ENCODE data around the gene TRANK1. TPM values are rescaled to one million over a fixed set of nuclear protein-coding genes. Genes with fewer than 3 reads are reported as not detected.

Gene TRANK1
- total and polyA plus RNA-seq, 2 donors: 12.5 to 40.1 TPM

- H3K36me3 ChIP-seq (ENCODE audit: insufficient read depth): peaks cover 2% of the 10 kb centered on the region
- no peak overlapping the region for H3K27ac ChIP-seq (ENCODE audit: low read depth)
- WGBS: 83% methylated on average over 1 of the region's 1 CpG
Observed at GRCh38 chr3:36850743-36851142, 94.1 kb downstream of the TRANK1 start.

GRCh38 chr3:36846406-36846805 lies 98.4 kb downstream of the TRANK1 start:
- Histone ChIP-seq H3K4me1 (ENCODE audit: insufficient read depth) (no peaks in the 10 kb centered on the region), H3K36me3 (ENCODE audit: insufficient read depth) (peaks cover 2% of the 10 kb centered on the region), H3K4me3 (ENCODE audit: low read depth, low read length) (no peak overlapping the region), H3K27ac (ENCODE audit: low read depth) (no peak overlapping the region)
- DNase-seq (ENCODE audit: extremely low spot score): no peak
- 90% methylated on average over 1 of the region's 1 CpG for WGBS

More at GRCh38 chr3:36850743-36851142, 94.1 kb downstream of the TRANK1 start:
- Histone ChIP-seq H3K4me1 (ENCODE audit: insufficient read depth) (no peaks in the 10 kb centered on the region), H3K4me3 (ENCODE audit: low read depth, low read length) (no peak overlapping the region)
- no peak for DNase-seq (ENCODE audit: extremely low spot score)

GRCh38 chr3:36843065-36844051 lies 101.5 kb downstream of the TRANK1 start:
- 69% methylated on average over 4 of the region's 4 CpGs for WGBS
- Histone ChIP-seq H3K27ac (ENCODE audit: low read depth) (no peak overlapping the region), H3K4me1 (ENCODE audit: insufficient read depth) (no peaks in the 10 kb centered on the region), H3K4me3 (ENCODE audit: low read depth, low read length) (no peak overlapping the region), H3K36me3 (ENCODE audit: insufficient read depth) (no peaks in the 10 kb centered on the region)
- DNase-seq (ENCODE audit: extremely low spot score): no peak

GRCh38 chr3:36842275-36842674 lies 102.6 kb downstream of the TRANK1 start:
- Histone ChIP-seq H3K4me1 (ENCODE audit: insufficient read depth) (no peaks in the 10 kb centered on the region), H3K4me3 (ENCODE audit: low read depth, low read length) (no peak overlapping the region), H3K27ac (ENCODE audit: low read depth) (no peak overlapping the region), H3K36me3 (ENCODE audit: insufficient read depth) (no peaks in the 10 kb centered on the region)
- WGBS: 95% methylated on average over 5 of the region's 5 CpGs
- DNase-seq (ENCODE audit: extremely low spot score): no peak

GRCh38 chr3:36840453-36840921 lies 104.4 kb downstream of the TRANK1 start:
- 77% methylated on average over 5 of the region's 5 CpGs for WGBS
- no peaks in the 10 kb centered on the region for H3K4me1 ChIP-seq (ENCODE audit: insufficient read depth)
- H3K27ac ChIP-seq (ENCODE audit: low read depth): no peak overlapping the region
- H3K36me3 ChIP-seq (ENCODE audit: insufficient read depth): no peaks in the 10 kb centered on the region
- H3K4me3 ChIP-seq (ENCODE audit: low read depth, low read length): no peak overlapping the region
- DNase-seq (ENCODE audit: extremely low spot score): no peak

- peaks cover 7% of the 10 kb centered on the region for H3K36me3 ChIP-seq (ENCODE audit: insufficient read depth)
- 68% methylated on average over 3 of the region's 3 CpGs for WGBS
Observed at GRCh38 chr3:36837089-36837488, 107.8 kb downstream of the TRANK1 start.

GRCh38 chr3:36833160-36833814 lies 111.6 kb downstream of the TRANK1 start:
- WGBS: 93% methylated on average over 10 of the region's 10 CpGs
- H3K27ac ChIP-seq (ENCODE audit: low read depth): no peak overlapping the region
- peaks cover 7% of the 10 kb centered on the region for H3K36me3 ChIP-seq (ENCODE audit: insufficient read depth)
- DNase-seq (ENCODE audit: extremely low spot score): no peak
- H3K4me1 ChIP-seq (ENCODE audit: insufficient read depth): no peaks in the 10 kb centered on the region
- H3K4me3 ChIP-seq (ENCODE audit: low read depth, low read length): no peak overlapping the region

More at GRCh38 chr3:36837089-36837488, 107.8 kb downstream of the TRANK1 start:
- H3K4me3 ChIP-seq (ENCODE audit: low read depth, low read length): no peak overlapping the region
- no peak for DNase-seq (ENCODE audit: extremely low spot score)
- no peak overlapping the region for H3K27ac ChIP-seq (ENCODE audit: low read depth)
- no peaks in the 10 kb centered on the region for H3K4me1 ChIP-seq (ENCODE audit: insufficient read depth)

GRCh38 chr3:36832406-36832805 lies 112.4 kb downstream of the TRANK1 start:
- 90% methylated on average over 6 of the region's 6 CpGs for WGBS
- DNase-seq (ENCODE audit: extremely low spot score): no peak
- Histone ChIP-seq H3K4me3 (ENCODE audit: low read depth, low read length) (no peak overlapping the region), H3K27ac (ENCODE audit: low read depth) (no peak overlapping the region), H3K36me3 (ENCODE audit: insufficient read depth) (peaks cover 11% of the 10 kb centered on the region), H3K4me1 (ENCODE audit: insufficient read depth) (no peaks in the 10 kb centered on the region)

- Histone ChIP-seq H3K27ac (ENCODE audit: low read depth) (no peak overlapping the region), H3K4me3 (ENCODE audit: low read depth, low read length) (no peak overlapping the region), H3K36me3 (ENCODE audit: insufficient read depth) (peaks cover 9% of the 10 kb centered on the region), H3K4me1 (ENCODE audit: insufficient read depth) (no peaks in the 10 kb centered on the region)
- WGBS: 81% methylated on average over 5 of the region's 5 CpGs
- no peak for DNase-seq (ENCODE audit: extremely low spot score)
Observed at GRCh38 chr3:36827133-36827532, 117.7 kb downstream of the TRANK1 start.

GRCh38 chr3:36826240-36826639 lies 118.6 kb downstream of the TRANK1 start:
- no peak for DNase-seq (ENCODE audit: extremely low spot score)
- 93% methylated on average over 6 of the region's 6 CpGs for WGBS
- Histone ChIP-seq H3K4me1 (ENCODE audit: insufficient read depth) (no peaks in the 10 kb centered on the region), H3K36me3 (ENCODE audit: insufficient read depth) (peaks cover 9% of the 10 kb centered on the region), H3K27ac (ENCODE audit: low read depth) (no peak overlapping the region), H3K4me3 (ENCODE audit: low read depth, low read length) (no peak overlapping the region)

- no peak overlapping the region for H3K4me3 ChIP-seq (ENCODE audit: low read depth, low read length)
- H3K4me1 ChIP-seq (ENCODE audit: insufficient read depth): no peaks in the 10 kb centered on the region
- WGBS: 94% methylated on average over 4 of the region's 4 CpGs
- no peak overlapping the region for H3K27ac ChIP-seq (ENCODE audit: low read depth)
- peaks cover 9% of the 10 kb centered on the region for H3K36me3 ChIP-seq (ENCODE audit: insufficient read depth)
- DNase-seq (ENCODE audit: extremely low spot score): no peak
Observed at GRCh38 chr3:36824443-36824842, 120.4 kb downstream of the TRANK1 start.

- H3K27ac ChIP-seq (ENCODE audit: low read depth): no peak overlapping the region
- DNase-seq (ENCODE audit: extremely low spot score): no peak
- 86% methylated on average over 3 of the region's 3 CpGs for WGBS
- H3K4me3 ChIP-seq (ENCODE audit: low read depth, low read length): no peak overlapping the region
- H3K36me3 ChIP-seq (ENCODE audit: insufficient read depth): peaks cover 9% of the 10 kb centered on the region
- no peaks in the 10 kb centered on the region for H3K4me1 ChIP-seq (ENCODE audit: insufficient read depth)
Observed at GRCh38 chr3:36823806-36824205, 121.0 kb downstream of the TRANK1 start.

GRCh38 chr3:36820083-36820482 lies 124.8 kb downstream of the TRANK1 start:
- Histone ChIP-seq H3K27ac (ENCODE audit: low read depth) (no peak overlapping the region), H3K36me3 (ENCODE audit: insufficient read depth) (no peaks in the 10 kb centered on the region), H3K4me1 (ENCODE audit: insufficient read depth) (no peaks in the 10 kb centered on the region), H3K4me3 (ENCODE audit: low read depth, low read length) (no peak overlapping the region)
- 84% methylated on average over 3 of the region's 3 CpGs for WGBS
- DNase-seq (ENCODE audit: extremely low spot score): no peak

Measured in urinary bladder (tissue), 4 donors.